NCI-H345 (cell line): ENCODE measurements around the gene CHST9.
"Not testable (repeated sequence)": the region's sequence is repeated elsewhere in the genome, so short reads cannot be mapped to it uniquely, and the experiment has no call there.

ENCODE experiments used
- DNase-seq: peaks from one replicate; lab custom pipeline; 2025; lab: John Stamatoyannopoulos, UW

Gene CHST9

DNA sequence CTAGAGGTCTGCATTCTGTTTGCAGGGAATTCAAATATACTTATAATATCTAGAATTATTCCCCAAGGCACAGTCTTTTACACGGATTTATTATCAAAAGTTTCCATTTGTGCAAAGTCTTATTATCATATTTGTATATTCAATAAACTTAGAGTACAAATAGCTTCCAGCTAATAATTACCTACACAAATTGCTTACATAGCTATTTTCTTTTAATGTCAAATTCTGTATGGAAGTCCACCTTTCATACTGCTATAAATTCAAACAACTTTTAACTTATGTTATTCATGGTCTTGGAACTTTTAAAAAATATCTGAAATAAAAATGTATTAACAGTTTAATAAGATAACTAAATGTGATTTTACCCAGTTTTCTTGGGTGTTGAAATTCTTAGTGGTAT, 13.1 kb downstream of the CHST9 start:
- DNase-seq = no peak

DNA sequence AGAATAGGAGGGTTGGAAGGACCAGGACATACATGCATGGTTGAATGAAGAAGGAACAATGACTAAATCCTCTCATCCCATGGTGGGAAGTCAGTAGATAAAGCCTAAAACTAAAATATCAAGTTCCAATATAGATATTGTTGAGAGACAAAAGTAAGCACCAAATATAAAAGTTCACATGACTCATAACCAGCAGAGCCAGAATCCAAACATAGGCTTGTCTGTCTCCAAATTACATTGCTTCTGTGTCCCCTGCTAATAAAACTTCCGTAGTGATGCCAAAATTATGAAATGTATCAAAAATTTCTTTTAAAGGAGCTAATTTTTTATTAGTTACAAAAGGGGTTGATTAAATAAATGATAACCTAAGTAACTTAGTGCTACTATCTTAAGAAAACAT, 19.7 kb downstream of the CHST9 start:
- no peak for DNase-seq

DNA sequence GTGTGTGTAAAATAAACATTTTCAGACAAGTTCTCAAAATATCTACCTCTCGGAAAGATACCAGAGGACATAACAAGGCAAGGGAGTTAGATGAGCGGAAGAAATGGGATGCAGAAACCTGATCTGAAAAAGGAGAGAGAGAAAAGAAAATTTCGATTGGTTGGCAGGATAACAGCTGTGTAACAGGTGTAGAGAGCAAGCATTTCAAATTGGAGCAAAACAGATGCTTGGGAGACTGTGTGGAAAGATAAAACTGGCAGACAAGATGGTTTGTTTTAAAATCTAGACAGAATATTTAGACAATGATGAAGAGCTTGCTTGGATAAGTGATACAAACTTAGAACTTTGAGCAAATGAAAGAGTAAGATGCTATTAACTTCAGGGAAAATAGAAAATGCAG, 20.2 kb downstream of the CHST9 start:
- DNase-seq = no peak

DNA sequence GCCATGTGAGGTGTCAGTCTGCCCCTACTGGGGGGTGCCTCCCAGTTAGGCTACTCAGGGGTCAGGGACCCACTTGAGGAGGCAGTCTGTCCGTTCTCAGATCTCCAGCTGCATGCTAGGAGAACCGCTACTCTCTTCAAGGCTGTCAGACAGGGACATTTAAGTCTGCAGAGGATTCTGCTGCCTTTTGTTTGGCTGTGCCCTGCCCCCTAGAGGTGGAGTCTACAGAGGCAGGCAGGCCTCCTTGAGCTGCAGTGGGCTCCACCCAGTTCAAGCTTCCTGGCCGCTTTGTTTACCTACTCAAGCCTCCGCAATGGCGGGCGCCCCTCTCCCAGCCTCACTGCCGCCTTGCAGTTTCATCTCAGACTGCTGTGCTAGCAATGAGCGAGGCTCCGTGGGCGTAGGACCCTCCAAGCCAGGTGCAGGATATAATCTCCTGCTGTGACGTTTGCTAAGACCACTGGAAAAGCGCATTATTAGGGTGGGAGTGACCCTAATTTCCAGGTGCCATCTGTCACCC, 21.9 kb downstream of the CHST9 start:
- not testable (repeated sequence) for DNase-seq

DNA sequence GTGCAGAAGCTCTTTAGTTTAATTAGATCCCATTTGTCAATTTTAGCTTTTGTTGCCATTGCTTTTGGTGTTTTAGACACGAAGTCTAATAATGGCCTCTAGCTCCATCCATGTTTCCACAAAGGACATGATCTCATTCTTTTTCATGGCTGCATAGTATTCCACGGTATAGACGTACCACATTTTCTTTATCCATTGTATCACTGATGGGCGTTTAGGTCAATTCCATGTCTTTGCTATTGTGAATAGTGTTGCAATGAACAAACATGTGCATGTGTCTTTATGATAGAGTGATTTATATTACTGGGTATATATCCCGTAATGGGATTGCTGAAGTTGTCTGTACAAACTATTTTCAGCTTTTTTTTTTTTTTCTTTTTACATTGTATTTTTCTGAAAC, 35.9 kb downstream of the CHST9 start:
- not testable (repeated sequence) for DNase-seq

DNA sequence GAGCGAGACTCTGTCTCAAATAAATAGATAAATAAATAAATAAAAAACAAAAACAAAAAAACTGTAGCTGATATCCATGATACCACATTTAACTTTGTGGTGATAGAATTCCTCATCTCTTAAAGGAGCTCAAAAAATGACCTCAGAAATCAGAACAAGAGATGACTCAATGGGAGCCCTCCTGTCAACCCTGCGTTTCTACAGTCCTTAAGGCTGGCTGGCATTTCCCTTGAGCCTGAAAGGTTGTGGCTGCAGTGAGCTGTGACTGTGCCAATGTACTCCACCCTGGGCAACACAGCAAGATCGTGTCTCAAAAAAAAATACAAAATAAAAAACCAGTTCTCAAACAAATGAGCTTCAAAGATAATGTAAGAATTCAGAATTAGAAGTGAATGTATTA, 40.4 kb downstream of the CHST9 start:
- DNase-seq = no peak

DNA sequence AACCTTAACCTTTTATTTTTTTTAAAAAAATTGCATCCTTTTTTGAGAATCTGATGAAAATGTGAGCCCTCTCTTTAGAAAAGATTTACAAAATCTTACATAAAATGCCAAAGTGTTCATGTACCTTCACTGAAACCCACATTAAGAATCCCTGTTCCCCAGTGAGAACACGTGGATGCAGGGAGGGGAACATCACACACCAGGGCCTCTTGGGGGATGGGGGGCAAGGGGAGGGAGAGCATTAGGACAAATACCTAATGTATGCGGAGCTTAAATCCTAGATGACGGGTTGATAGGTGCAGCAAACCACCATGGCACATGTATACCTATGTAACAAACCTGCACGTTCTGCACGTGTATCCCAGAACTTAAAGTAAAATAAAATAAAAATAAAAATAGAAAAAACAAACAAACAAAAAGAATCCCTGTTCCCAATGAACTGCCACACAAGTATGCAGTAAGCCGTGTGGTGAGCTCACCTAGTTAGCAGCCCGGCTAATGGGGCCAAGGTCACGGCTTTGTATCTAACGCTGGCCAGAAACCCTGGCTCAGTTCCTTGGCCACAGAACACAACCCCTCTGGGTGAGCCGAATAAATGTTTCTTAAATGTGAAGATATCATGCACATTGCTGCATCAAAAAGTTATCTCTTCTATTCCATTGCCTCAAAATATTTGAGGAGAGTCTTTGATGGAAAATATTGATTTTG, 41.4 kb downstream of the CHST9 start:
- no peak for DNase-seq

DNA sequence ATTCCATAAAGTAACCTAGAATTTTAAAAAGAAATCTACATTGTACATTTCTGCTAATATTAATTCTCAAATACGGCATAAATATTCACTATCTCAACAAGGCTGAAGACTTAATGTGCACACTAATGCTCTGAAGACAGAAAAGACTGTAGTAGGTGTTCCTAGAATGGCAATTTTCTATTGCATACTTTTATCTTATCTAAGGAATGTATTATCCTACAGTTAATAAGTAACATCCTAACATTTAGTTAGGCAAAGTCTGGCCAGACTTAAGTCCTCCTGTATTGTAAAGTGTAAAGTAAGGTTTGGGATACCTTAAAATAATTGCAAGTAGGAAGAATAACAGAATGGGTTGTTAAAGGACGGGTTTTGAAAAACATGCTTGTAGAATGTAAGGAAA, 42.2 kb downstream of the CHST9 start:
- no peak for DNase-seq

DNA sequence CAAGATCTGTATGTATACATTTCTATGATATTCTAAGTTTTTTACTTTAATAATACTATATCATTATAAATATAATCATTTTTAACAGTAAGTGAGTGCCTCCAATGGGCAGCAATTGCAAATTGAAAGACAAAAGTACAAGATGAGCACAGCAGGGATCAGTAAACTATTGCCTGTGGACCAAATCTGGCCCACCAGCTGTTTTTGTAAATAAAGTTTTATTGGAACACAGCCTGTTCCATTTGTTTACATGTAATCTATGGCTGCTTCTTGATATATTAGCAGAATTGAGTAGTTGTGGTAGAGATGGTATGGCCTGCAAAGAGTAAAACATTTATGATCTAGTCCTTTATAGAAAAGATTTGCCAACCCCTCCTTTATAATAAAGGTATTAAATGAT, 43.2 kb downstream of the CHST9 start:
- DNase-seq = no peak

DNA sequence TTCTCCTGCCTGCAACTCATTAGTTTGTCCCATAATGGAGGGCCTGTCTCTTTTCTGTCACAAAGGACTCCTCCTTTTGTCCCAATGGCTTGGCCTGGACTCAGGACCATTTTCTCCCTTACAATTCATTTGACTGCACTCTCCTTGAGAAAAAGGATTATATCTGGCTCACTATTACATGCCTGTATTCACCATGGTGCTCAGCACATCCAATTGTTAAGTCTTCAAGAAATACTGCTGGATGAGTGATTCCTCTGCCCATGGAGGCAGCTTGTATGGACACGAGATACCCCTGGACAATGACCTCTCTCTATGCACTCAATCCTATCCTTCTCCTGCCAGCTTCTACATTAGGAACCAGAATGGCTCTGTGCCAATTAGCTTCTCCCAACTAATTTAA, 47.0 kb downstream of the CHST9 start:
- DNase-seq = peak; percentile 51

DNA sequence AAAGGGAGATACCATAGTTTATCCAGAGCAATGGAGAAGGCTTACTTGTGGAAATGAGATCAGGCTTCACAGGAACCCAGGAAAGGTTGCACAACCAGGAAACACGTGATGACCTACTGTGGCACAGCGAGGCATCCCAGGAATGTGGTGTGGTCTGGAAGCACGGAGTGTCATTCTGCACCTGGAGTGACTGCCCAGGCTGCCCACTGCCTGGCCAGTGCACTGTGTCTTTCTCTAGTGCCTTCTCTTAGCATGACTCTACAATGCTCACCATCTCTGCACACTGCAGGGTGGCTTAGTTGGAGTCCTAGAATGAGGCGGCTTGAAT, 48.9 kb downstream of the CHST9 start:
- DNase-seq = no peak

DNA sequence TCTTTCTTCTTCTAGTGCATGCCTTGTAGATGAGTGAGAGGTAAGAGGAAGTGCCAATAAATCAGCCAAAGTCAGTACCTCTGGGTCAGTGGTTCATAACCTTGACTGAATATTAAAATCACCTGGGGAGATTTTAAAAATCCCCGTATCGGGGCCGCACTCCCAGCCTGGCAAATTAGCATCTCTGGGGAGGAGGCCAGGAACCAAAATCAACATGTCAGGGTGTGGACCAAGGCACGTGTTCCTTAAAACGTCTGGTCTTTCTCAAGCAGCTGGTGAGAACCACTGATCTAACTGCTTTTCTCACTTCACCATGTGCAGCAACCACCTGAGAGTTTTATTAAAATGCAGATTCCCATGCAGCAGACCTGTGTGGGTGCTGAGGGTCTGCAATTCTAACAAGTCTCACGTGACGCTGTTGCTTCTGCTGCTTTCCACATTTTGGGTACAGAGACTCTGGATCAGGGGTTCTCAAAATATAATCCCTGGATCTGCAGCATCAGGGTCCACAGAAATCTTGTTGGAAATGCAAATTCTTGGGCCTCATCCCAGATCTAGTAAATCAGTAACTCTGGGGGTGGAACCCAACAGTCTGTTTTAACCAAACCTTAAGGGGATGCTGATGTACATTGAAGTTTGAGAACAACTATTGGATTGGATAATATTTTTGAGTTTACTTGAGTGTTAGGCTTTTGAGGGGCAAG, 49.5 kb downstream of the CHST9 start:
- DNase-seq = no peak

DNA sequence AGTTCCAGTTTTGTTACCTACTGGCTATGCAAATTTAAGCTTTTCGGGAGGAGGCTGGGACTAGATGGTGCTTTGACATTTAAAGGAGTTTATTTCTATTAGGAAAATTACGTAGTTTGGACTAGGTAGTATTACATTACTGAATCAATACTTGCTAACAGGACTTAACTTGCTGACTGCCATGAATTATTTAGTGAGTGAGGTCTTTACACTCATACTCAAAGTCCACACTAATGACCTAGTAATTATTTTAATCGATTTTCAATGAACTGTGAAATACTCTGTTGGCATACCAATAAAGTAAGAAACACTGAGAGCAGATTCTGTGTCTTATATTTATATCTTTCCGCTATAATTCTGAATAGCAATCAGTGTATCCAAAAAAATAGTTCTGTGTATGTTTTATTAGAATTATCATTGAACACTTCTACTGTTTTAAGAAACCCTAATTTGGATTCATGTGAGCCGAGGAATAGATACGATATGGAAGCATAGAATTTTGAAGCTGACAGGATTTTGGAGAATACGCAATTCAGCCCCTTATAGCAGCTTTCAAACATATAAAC, 55.0 kb downstream of the CHST9 start:
- no peak for DNase-seq

DNA sequence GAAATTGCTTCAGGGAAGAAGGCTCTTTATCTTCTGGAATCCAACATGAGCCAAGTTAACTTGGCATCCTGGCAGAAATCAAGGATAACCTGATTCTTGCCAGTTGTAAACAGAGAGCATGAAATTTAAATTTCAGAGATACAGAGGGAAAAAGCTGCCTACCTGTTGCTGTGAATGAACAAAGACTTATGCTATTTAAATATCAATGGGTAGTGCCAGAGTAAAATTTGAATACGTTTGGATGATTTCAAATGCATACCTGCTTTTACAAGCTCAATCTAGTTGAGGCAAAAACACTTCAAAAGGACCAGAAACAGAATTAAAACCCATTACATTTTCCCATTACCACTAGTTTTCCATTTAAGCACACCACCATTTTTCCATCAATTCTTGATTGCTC, 60.9 kb downstream of the CHST9 start:
- DNase-seq = no peak

DNA sequence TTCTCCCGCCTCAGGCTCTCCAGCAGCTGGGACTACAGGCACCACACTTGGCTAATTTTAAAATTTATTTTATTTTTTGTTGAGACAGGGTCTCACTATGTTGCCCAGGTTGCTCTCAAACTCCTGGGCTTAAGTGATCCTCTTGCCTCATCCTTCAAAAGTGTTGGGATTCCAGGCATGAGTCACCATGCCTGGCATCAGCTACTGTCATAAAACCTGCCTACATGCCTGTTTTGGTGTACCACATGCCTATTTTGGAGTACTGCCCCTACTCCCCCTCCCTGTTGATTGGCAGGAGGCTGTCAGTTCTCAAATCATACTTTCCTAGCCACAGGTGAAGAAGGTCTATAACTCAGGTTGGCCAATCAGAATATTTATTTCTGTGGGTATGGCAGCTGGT, 64.0 kb downstream of the CHST9 start:
- DNase-seq = no peak

DNA sequence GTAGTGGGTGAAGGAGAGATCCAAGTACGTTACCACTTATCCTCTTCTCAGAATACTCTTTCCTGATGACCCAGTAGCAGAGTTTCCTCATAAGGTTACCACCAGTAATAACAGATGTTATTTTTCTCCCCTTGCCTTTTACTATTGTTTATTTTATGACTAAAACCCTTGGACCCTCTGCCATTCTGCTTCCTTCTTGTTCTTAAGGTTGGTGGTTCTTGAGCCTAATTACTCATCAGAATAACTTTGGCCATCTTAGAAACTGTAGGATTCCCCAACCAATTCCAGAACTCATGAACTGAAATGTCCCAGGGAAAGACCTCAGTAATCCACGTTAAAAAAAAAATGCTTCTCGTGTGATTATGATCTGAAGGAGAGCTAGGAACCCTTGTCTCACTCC, 64.9 kb downstream of the CHST9 start:
- DNase-seq = no peak

DNA sequence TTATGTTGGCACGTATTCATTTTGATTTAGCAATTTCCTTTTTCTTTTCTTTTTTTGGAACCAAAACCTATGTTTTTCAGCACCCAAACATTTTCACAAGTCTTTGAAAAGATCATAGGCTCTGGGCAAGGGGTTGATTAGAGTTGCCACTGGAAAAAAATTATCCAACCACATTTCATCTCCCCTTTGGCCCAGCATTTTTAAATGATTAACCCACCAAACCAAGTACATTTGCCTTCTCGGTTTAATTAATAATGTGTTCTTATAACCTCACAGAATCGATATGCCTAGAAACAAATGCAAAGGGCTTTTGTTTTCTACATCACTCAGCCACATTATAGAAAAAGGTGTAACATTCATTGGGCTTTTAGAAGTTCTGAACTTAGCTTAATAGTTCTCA, 66.1 kb downstream of the CHST9 start:
- DNase-seq = no peak

DNA sequence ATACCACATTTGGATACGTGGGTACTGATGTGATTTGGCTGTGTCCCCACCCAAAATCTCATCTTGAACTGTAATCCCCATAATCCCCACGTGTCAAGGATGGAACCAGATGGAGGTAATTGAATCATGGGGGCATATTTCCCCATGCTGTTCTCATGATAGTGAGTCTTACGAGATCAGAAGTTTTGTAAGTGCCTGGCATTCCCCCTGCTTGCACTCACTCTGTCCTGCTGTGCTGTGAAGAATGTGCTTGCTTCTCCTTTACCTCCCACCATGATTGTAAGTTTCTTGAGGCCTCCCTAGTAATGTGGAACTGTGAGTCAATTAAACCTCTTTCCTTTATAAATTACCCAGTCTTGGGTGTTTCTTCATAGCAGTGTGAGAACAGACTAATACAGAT, 70.3 kb downstream of the CHST9 start:
- DNase-seq = no peak

DNA sequence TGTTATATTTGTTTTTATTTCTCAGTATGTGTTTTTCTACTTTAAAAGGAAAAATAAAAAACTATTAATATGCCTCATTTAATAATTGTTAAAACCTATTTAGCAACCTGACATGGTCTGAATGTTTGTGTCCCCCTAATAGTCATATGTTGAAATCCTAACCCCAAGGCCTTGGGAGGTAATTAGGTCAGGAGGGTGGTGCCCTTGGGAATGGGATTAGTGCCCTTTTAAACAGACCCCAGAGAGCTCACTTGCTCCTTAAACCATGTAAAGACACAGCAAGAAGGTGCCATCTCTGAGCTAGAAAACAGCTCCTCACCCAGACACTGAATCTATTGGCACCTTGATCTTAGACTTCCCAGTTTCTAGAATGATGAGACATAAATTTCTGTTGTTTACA, 71.8 kb downstream of the CHST9 start:
- DNase-seq = no peak

DNA sequence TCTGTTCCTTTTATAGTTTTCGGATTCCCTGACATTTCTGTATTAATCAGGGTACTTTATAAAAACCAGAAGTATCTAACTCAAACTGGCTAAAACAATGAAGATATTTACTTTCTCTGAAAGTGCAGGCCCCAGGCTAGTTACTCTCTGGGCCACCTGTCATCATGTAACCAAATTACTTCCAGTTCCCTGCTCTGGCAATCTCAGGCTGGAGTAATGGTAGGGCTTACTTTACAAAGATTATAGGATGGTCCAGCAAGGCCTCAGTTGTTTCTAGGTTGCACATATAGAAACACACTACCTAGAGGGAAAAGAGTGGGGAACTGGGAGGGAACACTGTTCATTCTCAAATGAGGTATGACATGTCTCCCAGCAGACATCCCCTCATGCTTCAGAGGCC, 74.8 kb downstream of the CHST9 start:
- no peak for DNase-seq

DNA sequence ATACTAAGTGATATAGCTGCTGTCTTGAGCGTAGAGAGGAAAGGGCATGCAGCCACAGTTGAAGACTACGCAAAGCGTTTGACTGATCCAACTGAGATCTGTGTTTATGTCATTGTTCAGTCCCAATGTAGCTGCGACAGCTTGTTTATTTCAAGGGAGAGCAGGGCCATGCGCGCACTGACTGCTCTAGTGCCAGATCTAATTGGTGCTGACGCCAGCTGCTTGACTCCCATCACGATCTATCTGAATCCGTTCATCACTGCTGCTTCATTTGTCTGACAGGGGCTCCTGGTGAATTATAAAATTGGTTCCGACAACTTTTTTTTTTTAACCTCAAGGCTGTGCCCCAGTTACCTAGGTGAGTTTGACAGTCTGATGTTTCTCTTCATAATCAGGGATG, 75.7 kb downstream of the CHST9 start:
- no peak for DNase-seq

DNA sequence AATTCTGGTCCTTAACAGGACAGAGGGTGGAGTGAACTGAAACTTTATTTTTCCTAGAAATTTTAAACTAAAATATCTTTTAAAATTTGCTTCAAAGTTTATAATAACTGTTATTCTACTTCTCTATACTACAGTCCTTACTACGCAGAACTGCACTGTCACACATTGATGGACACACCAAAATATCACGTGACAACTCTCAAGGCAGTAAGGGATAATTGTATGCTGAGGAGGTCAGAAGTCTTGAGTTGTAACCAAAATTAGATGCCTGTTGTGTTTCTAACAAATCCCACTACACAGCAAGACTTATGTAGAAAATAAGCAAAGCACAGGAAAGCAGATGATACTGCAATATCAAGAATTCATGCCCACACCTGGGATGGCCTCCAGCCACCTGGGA, 76.3 kb downstream of the CHST9 start:
- DNase-seq = no peak

DNA sequence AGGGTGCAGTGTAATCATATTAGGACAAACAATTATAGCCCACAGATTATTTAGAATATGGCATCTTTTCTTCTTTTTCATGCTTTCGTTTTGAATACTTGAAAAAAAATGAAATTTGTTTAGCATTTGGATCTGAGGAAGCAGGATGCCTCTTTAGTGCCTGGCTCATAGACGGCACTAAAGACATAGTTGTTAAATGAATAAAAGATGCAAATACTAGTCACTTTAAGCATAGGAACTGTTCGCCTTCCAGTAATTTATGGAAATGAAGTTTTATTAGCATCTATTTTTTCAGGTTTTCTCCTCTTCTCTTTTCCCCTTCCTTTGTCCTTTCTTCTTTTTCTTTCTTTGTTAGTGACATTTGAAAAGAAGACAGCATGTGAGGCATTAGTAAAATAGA, 80.4 kb downstream of the CHST9 start:
- DNase-seq = no peak

DNA sequence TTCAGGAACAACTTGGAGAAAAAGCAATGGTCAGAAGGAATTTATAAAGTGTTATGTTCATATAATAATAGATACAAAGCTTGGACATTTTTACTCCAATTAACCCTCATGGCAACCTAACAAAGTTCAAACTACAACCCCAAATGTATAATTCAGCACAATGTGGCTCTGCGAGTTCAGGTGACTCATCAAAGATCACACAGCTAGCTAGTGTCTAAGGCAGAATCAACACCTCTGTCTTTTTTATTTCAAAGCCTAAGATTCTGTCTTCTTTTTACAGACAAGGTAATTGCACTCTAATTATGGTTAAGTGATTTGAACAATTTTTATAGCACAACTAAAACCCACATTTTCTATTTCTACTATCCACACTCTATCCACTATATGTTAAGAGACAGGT, 90.5 kb downstream of the CHST9 start:
- DNase-seq = peak; percentile 8
